GM12864 (cell line): ENCODE measurements around the gene CPM.

Experiments used
- DNase-seq: peaks from one replicate; pipeline ENCODE4 v3.0.0-alpha.2; 2011; ENCODE audit warnings: low read depth
- H3K4me3 ChIP-seq: 2 replicates; pipeline ENCODE4 v1.5.1; 2011; ENCODE audit warnings: mild to moderate bottlenecking, low read depth, low read length, control low read depth
- CTCF ChIP-seq: IDR thresholded peaks from 2 replicates; pipeline ENCODE4 v1.5.1; 2011; ENCODE audit warnings: low read depth, mild to moderate bottlenecking, moderate library complexity, low read length, control low read depth, inconsistent platforms; ENCODE audit errors: missing control alignments

The CPM gene

GRCh38 chr12:68899251-68899771, 33.7 kb downstream of the CPM start:
- DNase-seq, result no peak
- no peak for TF ChIP-seq CTCF
- H3K4me3 ChIP-seq, result no peak overlapping the region

- no peak for TF ChIP-seq CTCF
- no peak overlapping the region for H3K4me3 ChIP-seq
- no peak for DNase-seq
Measured at GRCh38 chr12:68896881-68897540, 36.0 kb downstream of the CPM start.

- no peak for TF ChIP-seq CTCF
- no peak overlapping the region for H3K4me3 ChIP-seq
- DNase-seq, result no peak
Measured at GRCh38 chr12:68894276-68894855, 38.6 kb downstream of the CPM start.

GRCh38 chr12:68893741-68894140, 39.2 kb downstream of the CPM start:
- TF ChIP-seq CTCF, result no peak

GRCh38 chr12:68893201-68893600, 39.8 kb downstream of the CPM start:
- no peak overlapping the region for H3K4me3 ChIP-seq
- TF ChIP-seq CTCF, result no peak
- no peak for DNase-seq

More at GRCh38 chr12:68893741-68894140, 39.2 kb downstream of the CPM start:
- DNase-seq, result no peak
- H3K4me3 ChIP-seq, result no peak overlapping the region

- DNase-seq, result no peak
- no peak for TF ChIP-seq CTCF
- no peak overlapping the region for H3K4me3 ChIP-seq
Measured at GRCh38 chr12:68891141-68891540, 41.8 kb downstream of the CPM start.
